ENCODE results near the gene PGAP2.
A peak's percentile ranks its signal among the peaks of the same experiment; 100 is the strongest.
"Not testable (repeated sequence)": the region's sequence is repeated elsewhere in the genome, so short reads cannot be mapped to it uniquely, and the experiment has no call there.

Gene PGAP2

DNA sequence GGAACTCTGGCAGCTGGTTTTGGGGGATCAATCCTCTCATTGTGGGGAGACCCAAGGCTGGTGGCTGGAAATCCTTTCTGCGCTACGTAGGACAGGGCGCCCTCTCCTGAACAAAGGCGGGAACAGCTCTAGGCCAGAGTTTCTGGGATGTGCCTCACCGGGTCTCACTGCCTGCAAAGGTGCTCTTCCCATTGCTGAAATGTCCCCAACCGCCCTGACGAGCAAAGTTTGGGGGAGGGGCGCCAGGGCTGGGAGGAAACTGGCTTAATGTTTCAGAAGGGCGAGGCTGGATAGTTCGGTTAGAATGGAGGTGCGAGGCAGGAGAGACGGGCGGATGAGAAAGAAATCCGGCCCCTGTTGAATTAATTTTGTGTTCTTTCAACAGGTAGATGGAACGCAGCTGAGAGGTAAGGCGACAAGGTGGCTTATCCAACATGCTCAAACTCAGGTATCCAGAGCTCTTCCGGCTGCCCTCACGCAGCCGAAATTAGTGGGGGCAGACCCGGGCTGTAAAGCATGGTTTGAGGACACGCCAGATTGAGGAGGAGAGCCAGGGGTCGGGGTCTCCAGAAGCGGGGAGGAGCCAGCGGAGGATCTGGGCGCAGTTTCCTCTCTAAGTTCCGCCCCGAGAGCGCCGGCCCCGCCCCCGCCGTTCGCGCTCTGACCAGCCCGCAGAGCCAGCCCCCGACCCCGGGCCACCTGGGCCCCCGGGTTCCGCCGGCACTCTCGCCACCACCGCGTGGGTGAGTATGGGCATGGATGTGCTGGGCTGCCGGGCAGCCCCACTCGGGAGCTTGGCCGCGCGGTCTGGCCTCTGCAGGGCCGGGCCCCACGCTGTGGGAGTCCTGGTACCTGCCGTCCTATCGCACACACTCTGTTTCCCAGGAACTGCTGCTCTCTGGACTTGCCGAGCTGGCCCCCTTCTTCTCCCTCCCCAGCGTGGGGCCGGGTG lies at the start of gene PGAP2:
Gene PGAP2 (plus strand): TSS at position 652 of the 952 bp plus-strand sequence. CDS start 2,700 bp downstream, outside the sequence.
- no peak for DNase-seq (ENCODE audit: low read depth, low spot score)

DNA sequence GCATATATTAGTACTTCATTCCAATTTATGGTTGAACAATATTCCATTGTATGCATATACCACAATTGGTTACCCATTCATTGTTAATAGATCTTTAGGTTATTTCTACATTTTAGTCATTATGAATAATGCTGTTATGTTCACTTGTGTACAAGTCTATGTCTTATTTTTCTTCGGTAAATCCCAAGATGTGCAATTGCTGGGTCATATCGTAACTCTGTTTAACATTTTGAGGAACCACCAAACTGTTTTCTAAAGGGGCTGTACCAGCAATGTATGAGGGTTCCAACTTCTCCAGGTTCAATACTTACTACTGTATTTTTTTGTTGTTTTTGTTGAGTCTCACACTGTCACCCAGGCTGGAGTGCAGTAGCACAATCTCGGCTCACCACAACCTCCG lies 44.1 kb upstream of the PGAP2 start:
- DNase-seq (ENCODE audit: low read depth, low spot score) = no peak

DNA sequence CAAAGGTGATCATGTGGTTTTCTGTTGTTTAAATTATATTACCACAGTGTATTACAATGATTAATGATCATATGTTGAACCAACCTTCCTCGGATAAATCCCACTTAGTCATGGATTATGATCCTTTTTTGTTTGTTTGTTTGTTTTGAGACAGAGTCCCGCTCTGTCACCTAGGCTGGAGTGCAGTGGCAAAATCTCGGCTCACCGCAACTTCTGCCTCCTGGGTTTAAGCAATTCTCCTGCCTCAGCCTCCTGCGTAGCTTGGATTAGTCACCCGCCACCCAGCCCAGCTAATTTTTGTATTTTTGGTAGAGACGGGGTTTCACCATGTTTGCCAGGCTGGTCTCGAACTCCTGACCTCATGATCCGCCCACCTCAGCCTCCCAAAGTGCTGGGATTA lies 41.5 kb upstream of the PGAP2 start:
- DNase-seq (ENCODE audit: low read depth, low spot score) = not testable (repeated sequence)

DNA sequence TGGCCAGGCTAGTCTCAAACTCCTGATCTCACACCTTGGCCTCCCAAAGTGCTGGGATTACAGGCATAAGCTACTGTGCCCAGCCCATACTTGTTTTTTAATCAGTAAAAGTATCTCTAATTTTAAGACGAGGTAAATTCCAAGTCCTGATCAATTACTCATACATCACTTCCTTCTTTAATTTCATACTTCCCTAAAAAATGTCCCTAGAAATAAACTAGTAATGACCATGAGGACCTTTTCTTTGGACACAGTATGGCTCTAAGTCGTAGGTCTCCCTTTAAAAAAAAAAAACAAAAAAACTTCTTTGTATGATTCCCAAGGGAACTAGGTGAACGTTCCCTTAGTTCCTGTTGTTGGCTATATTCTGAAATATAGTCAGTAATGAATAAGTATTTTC lies 40.8 kb upstream of the PGAP2 start:
- DNase-seq (ENCODE audit: low read depth, low spot score) = no peak

DNA sequence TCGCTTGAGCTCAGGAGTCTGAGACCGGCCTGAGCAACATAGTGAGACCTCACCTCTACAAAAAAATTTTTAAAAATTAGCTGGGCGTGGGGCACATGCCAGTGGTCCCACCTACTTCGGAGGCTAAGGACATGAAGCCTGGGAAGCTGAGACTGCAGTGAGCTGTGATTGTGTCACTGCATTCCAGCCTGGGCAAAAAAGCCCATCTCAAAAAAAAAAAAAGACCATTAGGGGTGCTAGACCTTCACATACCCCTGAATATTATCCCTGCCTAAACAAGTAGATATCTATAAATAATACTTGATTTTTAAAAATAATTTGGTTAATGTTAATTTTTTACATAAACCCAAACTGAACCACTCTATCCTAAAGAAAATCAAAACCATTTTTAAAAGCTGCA lies 35.2 kb upstream of the PGAP2 start:
- DNase-seq (ENCODE audit: low read depth, low spot score) = no peak

DNA sequence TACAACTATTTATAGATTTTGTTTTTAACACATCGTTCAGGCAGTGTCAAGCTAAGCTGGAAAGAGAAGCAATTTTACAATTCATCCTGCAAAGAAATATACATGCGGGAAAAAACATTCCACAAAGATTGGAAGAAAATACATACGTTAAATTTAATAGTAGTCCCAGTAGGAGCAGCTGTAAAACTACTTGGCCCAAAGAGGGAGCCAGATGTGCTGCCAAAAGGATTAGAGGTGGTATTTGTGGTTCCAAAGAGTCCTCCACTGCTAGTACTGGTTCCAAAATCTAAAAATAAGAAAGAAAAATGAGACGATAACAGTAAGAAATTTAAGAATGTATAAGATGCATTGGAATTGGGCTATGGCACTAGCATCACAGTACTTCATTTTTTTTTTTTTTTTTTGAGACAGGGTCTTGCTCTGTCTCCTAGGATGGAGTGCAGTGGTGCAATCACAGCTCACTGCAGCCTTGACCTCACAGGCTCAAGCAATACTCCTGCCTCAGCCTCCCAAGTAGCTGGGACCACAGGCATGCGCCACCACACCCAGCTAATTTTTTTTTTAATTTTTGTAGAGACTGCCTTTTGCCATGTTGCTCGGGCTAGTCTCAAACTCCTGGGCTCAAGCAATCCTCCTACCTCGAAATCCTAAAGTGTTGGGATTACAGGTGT lies 32.5 kb upstream of the PGAP2 start:
- DNase-seq (ENCODE audit: low read depth, low spot score) = no peak

DNA sequence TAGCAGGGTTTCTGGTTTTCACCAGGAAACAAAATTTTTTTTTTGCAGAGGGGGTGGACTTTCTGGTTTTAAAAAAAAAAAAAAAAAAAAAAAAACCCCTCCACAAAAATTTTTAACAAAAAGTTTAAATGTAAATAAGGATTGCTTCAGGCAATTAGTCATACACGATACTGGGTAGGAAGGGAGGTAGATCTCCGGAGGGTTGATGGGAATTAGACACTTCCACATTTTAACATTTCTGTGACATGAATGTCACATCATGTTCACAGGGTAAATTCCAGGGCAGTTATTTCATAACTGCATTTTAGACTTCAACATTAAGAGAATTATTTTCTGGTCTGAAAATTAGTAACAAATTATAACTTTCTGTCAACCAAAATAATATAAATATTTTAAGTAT lies 26.9 kb upstream of the PGAP2 start:
- no peak for DNase-seq (ENCODE audit: low read depth, low spot score)

DNA sequence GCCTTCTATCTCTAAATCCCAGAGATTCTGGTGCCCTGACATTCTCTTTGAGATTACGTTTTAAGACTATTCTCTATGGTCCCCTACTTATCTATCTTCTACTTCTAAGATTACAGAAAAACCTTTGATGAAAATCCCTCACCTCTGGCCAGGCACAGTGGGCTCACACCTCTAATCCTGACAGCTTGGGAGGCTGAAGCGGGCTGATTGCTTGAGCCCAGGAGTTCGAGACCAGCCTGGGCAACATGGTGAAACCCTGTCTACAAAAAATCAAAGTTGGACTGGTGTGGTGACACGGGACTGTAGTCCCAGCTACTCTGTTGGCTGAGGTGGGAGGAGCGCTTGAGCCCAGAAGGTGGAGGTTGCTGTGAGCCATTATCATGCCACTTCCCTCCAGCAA lies 25.4 kb upstream of the PGAP2 start:
- DNase-seq (ENCODE audit: low read depth, low spot score) = no peak

DNA sequence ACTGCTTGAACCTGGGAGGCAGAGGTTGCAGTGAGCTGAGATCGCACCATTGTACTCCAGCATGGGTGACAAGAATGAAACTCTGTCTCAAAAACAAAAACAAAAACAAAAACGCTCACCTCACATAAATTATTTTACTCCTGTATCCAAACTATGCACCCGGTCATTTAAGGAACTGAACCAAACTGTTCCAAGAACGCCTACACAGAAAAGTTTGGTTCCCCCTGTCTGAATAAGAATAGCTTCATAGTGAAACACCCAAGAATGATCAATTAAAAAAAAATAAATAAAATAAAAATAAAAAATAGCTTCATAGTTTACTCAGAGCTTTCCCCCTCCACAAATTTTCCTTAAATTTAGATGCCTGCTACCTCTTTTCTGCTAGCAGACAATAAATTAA lies 24.7 kb upstream of the PGAP2 start:
- no peak for DNase-seq (ENCODE audit: low read depth, low spot score)

DNA sequence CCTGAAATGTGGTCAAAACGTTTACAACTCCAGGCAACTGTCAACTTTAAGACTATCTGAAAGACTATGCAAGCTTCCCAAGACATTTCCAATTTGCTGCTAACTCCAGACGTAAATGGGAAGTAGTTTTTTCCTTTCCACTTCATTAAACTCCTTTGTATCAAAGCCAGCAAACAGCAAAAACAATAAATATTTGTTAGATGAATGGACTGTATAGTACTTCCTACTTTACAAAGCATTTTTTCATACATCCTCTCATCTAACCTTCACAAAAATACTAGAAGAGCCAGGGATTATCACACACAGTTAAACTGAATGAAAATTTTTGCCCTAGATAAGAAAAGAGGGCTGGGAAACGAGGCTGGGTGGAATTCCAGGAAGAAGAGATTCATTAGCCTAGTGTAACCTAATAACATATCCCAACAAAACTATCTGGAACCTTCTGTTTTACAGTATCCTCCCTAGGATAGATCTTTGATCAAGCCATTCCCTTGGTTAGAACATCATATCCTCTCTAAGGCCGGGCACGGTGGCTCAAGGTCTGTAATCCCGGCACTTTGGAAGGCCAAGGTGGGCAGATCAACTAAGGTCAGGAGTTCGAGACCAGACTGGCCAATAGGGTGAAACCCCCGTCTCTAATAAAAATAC lies 21.5 kb upstream of the PGAP2 start:
- no peak for DNase-seq (ENCODE audit: low read depth, low spot score)

DNA sequence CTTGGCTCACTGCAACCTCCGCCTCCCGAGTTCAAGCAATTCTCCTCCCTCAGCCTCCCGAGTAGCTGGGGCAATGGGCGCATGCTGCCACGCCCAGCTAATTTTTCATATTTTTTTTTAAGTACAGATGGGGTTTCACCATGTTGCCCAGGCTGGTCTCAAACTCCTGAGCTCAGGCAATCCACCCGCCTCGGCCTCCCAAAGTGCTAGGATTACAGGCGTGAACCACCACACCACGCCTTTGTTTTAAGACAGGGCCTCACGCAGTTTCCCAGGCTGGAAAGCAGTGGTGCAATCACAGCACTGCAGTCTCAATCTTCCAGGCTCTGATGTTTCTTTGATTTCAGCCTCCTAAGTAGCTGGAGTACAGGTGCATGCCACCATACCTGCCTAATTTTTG lies 14.0 kb upstream of the PGAP2 start:
- DNase-seq (ENCODE audit: low read depth, low spot score) = not testable (repeated sequence)

DNA sequence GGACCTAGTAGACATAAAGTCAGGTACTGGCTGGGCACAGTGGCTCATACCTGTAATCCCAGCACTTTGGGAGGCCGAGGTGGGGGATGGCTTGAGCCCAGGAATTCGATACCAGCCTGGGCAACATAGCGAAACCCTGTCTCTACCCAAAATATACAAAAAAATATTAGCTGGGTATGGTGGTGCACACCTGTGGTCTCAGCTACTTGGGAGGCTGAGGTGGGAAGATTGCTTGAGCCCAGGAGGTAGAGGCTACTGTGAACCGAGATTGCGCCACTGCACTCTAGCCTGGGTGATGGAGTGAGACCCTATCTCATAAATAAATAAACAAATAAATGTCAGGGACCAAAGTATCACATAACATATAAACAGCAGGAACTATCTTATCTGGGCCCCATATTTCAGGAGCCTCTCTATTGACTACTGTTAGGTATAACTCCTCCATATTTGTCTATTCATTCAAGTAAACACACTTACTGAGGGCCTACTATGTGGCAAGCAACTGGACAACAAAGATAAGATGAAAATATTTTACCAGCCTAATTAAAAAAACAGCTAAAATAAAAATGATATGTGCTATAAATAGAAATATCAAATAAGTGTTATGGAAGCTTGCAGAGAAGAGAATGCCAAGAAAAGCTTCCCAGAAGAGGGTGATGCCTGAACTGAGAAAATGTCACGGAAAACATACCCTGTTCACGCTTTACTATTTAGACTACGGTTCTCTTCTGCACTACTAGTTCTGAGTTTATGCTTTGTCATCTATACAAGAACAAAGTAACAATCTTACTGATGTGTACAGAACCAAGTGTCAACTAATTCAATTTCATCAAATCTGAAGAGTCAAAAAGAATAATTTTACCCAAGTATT lies 13.0 kb upstream of the PGAP2 start:
- no peak for DNase-seq (ENCODE audit: low read depth, low spot score)

DNA sequence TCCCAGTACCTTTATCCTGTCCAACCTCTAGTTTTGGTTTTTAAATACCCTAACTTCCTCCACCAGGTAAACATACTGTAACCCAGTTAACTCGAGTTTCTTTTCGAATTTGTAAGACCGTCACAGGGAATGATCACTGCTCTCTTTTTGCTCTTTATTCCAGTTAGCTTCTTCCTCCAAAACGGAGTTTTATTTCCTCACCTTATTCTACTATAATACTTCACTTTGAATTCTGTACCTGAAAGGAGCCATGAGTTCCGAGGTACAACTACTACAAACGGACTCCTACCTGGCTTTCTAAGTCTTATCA lies 12.4 kb upstream of the PGAP2 start:
- no peak for DNase-seq (ENCODE audit: low read depth, low spot score)

DNA sequence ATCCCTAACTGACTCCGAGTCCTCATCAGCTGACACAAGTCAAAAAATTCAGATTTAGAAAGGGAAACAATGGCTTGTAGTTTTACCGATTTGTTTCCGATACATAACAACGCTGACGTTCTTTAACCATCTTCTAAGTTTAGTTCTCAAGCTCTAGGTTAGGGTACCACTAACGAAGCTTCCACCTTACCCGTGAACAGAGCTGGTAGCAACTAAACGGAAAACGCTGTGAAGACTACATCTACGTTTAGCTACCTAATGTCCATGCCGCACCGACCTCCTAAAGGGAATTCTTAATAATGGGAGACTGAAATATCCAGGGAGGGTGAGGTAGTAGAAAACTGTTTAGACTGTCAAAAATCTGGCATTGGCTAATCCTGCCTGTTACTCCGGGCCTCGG lies 12.0 kb upstream of the PGAP2 start:
- DNase-seq (ENCODE audit: low read depth, low spot score) = no peak

DNA sequence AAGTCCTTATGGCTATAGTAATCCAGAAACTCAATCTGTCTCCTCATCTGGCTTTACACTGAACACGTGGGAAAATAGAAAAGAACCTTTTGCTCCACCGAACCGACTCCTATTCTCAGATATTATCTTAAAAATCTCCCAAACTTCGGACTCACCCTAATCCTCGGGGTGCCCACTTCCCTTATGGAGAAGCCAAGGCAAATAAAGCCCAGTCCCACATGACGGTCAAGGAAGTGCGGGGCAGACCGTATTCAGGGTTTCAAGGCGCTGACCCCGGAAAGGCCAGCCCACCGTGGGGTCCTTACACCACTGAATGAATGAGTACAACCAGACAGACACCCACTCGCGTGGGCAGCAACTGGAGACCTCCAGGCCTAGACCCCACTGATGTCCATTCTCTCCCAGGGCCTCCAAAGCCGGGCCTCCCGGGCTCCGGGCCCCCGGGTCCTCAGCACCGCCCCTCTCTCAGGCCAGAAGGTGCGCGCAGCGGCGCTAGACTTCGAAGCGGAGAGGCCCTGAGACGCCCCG lies 11.5 kb upstream of the PGAP2 start:
- DNase-seq (ENCODE audit: low read depth, low spot score) = no peak

DNA sequence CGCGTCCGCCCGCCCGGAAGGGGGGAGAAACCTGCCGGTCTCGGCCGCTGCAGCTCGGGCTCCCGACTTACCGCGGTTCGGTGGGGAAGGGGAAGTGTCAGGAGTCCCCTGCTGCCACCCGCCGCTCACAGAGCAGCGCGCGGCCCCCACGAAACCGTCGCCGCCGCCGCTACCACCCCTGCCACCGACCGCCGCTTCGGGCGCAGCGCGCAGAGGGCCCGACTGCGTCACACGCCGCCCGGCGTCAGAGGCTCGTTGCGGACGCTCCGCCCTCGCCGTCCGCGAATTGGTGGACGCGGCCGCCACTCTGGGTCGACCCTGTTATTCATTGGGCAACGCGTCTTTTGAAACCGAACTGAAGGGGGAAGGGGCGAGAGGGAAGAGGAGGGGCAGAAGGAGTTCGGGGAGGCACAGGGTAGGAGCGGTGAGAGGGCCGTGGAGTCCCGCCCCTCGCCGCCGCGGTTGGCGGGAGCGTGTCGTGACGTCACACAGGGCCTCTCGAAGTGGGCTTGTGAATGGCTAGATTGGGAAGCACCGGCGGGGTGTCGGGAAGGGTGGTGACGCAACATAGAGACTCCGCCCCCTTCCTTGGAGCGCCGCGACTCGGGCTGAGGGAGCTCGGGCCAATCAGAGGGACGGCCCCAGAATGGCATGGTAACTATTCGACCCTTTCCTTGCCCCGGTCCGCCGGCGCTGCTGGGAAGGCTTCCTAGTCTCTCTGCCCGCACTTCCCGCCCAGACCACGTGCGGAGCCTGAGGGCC lies 10.8 kb upstream of the PGAP2 start, which contains the start of gene NUP98:
Gene NUP98 (minus strand): TSS at position 226 of the 762 bp plus-strand sequence. CDS start 15,437 bp downstream, outside the sequence.
- peak; percentile 99 for DNase-seq (ENCODE audit: low read depth, low spot score)

DNA sequence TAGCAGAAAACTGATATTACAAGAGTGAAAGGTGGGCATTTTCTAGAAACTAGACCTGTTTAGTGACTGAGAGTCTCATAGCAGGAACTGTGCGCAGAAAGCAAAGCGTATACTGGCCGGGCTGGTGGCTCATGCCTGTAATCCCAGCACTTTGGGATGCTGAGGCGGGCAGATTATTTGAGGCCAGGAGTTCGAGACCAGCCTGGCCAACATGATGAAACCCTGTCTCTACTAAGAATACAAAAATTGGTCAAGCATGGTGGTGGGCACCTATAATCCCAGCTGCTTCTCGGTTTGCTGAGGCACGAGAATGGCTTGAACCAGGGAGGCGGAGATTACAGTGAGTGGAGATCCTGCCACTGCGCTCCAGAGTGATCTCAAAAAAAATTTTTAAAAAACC lies 9.2 kb upstream of the PGAP2 start:
- DNase-seq (ENCODE audit: low read depth, low spot score) = no peak

DNA sequence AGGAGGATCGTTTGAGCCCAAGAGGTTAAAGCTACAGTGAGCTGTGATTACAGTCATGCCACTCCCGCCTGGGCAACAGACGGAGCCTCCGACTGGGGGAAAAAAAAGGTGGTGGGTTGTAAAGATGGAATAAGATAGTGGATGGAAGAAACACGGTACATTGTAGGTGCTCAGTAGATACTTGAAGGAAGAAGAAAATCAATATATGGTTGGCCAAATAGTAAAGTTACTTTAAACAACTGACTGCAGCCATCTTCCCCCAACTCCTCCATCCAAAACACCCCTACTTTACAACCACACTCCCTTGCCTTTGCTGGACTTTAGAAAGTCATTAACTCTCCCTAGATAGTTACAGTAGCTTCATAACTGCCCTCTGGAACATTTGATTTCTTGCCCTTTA lies 8.5 kb upstream of the PGAP2 start:
- DNase-seq (ENCODE audit: low read depth, low spot score) = no peak

DNA sequence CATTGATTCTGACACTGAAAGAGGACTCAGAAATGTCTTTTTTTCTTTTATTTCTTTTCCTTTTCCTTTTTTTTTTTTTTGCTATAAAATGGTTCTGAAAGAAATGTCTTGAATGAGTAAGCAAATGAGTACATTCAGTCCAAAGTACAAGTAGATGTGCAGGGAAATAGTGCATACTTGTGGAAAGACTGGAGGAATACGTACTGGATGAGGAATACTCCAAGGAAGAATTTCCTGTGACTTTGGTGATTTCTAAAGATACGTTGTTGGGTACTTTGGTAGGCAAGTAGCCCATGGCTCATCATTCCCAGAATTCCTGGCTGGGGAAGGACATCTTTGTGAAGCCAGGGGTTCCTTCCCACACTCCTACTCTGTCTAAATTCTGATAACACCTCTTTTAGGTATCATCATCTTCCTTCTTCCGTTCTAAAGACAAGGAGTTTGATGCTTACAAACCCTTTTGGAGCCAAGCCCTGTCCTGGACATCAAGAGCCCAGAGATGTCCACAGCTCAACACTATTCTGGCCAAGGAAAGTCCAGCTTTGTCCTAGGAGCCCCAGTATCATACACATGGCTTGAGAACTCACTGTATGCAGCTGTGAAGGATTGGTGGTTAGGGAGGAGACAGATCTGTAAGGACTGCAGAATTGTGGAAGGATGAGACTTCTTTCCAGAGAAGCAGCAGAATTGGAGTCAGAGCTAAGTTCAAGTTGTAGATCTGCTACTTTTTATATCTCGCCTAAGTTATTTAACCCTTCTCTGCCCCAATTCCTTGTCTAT lies 6.2 kb upstream of the PGAP2 start:
- DNase-seq (ENCODE audit: low read depth, low spot score) = no peak
